ENCODE results near the gene MAP3K3. TPM values are rescaled to one million over a fixed set of nuclear protein-coding genes. Genes with fewer than 3 reads are reported as not detected.

MAP3K3 gene
- total and polyA plus RNA-seq, 9 donors = 32.2 to 41.0 (median 36.3) TPM

- intact Hi-C loops (cut with DNase I) = no loop called here
- H3K27me3 ChIP-seq = no peaks in the 10 kb centered on the region
- DNase-seq = peak in 1 of 5 donors; percentile 42
- H3K9me3 ChIP-seq = no peaks in the 10 kb centered on the region
- no peak overlapping the region for H3K4me3 ChIP-seq
- WGBS, 3 donors = 80 to 84% (median 82%) methylated on average over 22 of the region's 22 CpGs
- TF ChIP-seq POLR2A (IDR thresholded peaks at IDR 0.05) (no peak), EP300 (IDR thresholded peaks at IDR 0.05) (no peak), CTCF (IDR thresholded peaks at IDR 0.05) (no peak)
- H3K27ac ChIP-seq = no peak overlapping the region
- H3K4me1 ChIP-seq (ENCODE audit: insufficient read depth) = peaks cover 7% of the 10 kb centered on the region
- H3K36me3 ChIP-seq = no peaks in the 10 kb centered on the region
Measured at GRCh38 chr17:63697341-63698286, 75.4 kb downstream of the MAP3K3 start.

- no peaks in the 10 kb centered on the region for H3K27me3 ChIP-seq
- intact Hi-C loops (cut with DNase I) = no loop called here
- H3K9me3 ChIP-seq = no peaks in the 10 kb centered on the region
- 58 to 76% (median 74%) methylated on average over 22 to 24 of the region's 24 CpGs for WGBS, 3 donors
- no peak overlapping the region for H3K27ac ChIP-seq
- no peak for DNase-seq
- H3K4me3 ChIP-seq = no peak overlapping the region
- TF ChIP-seq CTCF (IDR thresholded peaks at IDR 0.05) (no peak), EP300 (IDR thresholded peaks at IDR 0.05) (no peak), POLR2A (IDR thresholded peaks at IDR 0.05) (no peak)
- H3K4me1 ChIP-seq (ENCODE audit: insufficient read depth) = peaks cover 7% of the 10 kb centered on the region
- no peaks in the 10 kb centered on the region for H3K36me3 ChIP-seq
Measured at GRCh38 chr17:63698381-63698885, 76.2 kb downstream of the MAP3K3 start.

GRCh38 chr17:63698886-63699637, 76.8 kb downstream of the MAP3K3 start:
- intact Hi-C loops (cut with DNase I) = no loop called here
- no peaks in the 10 kb centered on the region for H3K9me3 ChIP-seq
- TF ChIP-seq CTCF (IDR thresholded peaks at IDR 0.05) = no peak
- TF ChIP-seq EP300 (IDR thresholded peaks at IDR 0.05) = no peak
- TF ChIP-seq POLR2A (IDR thresholded peaks at IDR 0.05) = no peak
- H3K27me3 ChIP-seq = no peaks in the 10 kb centered on the region
- peak overlapping the region; percentile 44 for H3K4me3 ChIP-seq
- H3K4me1 ChIP-seq (ENCODE audit: insufficient read depth) = peaks cover 7% of the 10 kb centered on the region
- H3K27ac ChIP-seq = peak overlapping the region; percentile 44 to 55
- H3K36me3 ChIP-seq = no peaks in the 10 kb centered on the region
- DNase-seq = peak in 3 of 5 donors; percentile 53 to 61 (median 53)
- WGBS, 3 donors = 16 to 20% (median 19%) methylated on average over 28 to 45 of the region's 45 CpGs

All from ovary (tissue), 9 donors.